Keratinocyte (primary cell): ENCODE measurements around the gene RHEX.

Experiments used
- CTCF ChIP-seq, 3 experiments: IDR thresholded peaks in 1 of 3; conservative IDR thresholded peaks in 1 of 3; optimal IDR thresholded peaks in 1 of 3; 2 replicates in 2 of 3; 3 replicates in 1 of 3; pipeline versions ENCODE3 to v1.5.1; 2011; ENCODE audit warnings: low read length in 3 of 3, mild to moderate bottlenecking in 3 of 3, moderate library complexity in 2 of 3, control low read depth in 1 of 3, inconsistent platforms in 1 of 3; ENCODE audit not compliant: insufficient read depth in 2 of 3; ENCODE audit errors: extremely low read depth in 1 of 3
- EZH2 ChIP-seq: IDR thresholded peaks from one replicate; pipeline ENCODE4 v1.6.1; 2012; ENCODE audit warnings: inconsistent platforms, mild to moderate bottlenecking, low read length, moderate library complexity

GRCh38 chr1:206080026-206080820 is 27.2 kb downstream of the RHEX start:
- no peak for TF ChIP-seq EZH2
- TF ChIP-seq CTCF (optimal IDR thresholded peaks at IDR 0.05 in 1 of 3, IDR thresholded peaks at IDR 0.05 in 1 of 3, conservative IDR thresholded peaks at IDR 0.05 in 1 of 3; ENCODE audit: extremely low read depth in 1 of 3, insufficient read depth in 2 of 3, low read length in 3 of 3), result no peak
